DND-41 (cell line): ENCODE data around the gene GATAD2B.
"Not testable (repeated sequence)": the region's sequence is repeated elsewhere in the genome, so short reads cannot be mapped to it uniquely, and the experiment has no call there.

ENCODE experiments used
- CTCF ChIP-seq: IDR thresholded peaks from 2 replicates; pipeline ENCODE4 v1.5.1; 2012; ENCODE audit warnings: borderline replicate concordance, low read length, moderate library complexity, mild to moderate bottlenecking; ENCODE audit not compliant: poor library complexity, severe bottlenecking; ENCODE audit errors: extremely low read depth
- EZH2 ChIP-seq: IDR thresholded peaks from 3 replicates; pipeline ENCODE4 v1.6.1; 2012; ENCODE audit warnings: borderline replicate concordance, low read depth, mild to moderate bottlenecking, moderate library complexity, low read length, inconsistent platforms; ENCODE audit not compliant: severe bottlenecking

- TF ChIP-seq CTCF, EZH2: not testable (repeated sequence)
These were observed 16.9 kb downstream of the GATAD2B start for GRCh38 chr1:153905908-153906307.
